ENCODE measurements around the gene CLMN.
"Not testable (repeated sequence)": the region's sequence is repeated elsewhere in the genome, so short reads cannot be mapped to it uniquely, and the experiment has no call there.

CLMN gene

DNA sequence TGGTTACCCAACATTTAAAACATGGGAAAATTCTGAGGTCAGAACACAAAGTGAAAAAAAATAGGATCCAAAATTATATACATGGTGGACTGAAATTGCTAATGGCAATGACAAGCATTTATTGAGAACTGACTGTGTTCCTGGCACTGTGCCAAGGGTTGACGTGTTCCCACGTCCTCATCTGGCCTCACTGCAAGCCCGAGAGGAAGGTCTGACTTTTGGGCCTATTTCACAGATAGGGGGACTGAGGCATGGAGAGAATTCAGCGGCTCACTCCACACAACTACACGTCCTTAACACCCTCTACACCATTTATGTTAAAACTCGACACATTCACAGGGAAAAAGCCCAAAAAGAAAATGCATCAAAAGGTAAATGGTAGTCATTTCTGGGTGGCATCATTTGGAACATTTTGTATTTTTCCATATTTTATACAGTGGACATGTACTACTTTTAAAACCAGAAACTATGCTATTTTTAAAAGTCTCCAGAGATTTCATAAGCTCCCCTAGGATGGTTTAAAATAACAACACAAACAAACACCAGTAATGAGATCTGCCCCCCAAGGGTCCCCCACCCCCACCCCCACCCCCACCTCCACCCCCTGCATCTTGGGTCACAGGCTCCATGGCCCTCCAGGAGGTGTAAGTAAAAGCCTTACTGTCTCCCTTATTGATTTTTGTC lies 27.7 kb downstream of the CLMN start:
- intact Hi-C loops (cut with DNase I): no loop called here
- DNase-seq: peak in 7 of 10 donors; percentile 54 to 94 (median 67)

GRCh38 chr14:95290871-95291431 lies 28.8 kb downstream of the CLMN start:
- DNase-seq: peak in 4 of 10 donors; percentile 31 to 86 (median 63)
- intact Hi-C loops (cut with DNase I): no loop called here

DNA sequence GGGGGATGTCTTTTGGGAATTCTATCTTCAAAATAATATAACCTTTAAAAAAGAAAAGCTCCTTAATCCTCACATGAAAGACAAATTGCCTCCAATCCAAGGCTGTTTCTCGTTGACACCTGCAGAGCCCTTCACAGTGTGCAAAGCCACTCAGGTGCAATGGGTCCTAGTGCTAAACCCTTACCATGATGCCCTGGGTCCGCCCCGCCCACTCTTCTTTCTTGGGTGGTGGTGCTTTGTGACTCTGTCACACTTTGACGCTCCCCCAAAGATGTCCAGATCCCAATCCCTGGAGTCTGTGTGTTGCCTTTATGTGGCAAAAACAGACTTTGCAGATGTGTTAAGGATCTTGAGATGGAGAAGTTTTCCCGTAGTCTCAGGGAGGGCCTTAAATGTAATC lies 29.7 kb downstream of the CLMN start:
- peak in 1 of 10 donors; percentile 22 for DNase-seq
- intact Hi-C loops (cut with DNase I): no loop called here

DNA sequence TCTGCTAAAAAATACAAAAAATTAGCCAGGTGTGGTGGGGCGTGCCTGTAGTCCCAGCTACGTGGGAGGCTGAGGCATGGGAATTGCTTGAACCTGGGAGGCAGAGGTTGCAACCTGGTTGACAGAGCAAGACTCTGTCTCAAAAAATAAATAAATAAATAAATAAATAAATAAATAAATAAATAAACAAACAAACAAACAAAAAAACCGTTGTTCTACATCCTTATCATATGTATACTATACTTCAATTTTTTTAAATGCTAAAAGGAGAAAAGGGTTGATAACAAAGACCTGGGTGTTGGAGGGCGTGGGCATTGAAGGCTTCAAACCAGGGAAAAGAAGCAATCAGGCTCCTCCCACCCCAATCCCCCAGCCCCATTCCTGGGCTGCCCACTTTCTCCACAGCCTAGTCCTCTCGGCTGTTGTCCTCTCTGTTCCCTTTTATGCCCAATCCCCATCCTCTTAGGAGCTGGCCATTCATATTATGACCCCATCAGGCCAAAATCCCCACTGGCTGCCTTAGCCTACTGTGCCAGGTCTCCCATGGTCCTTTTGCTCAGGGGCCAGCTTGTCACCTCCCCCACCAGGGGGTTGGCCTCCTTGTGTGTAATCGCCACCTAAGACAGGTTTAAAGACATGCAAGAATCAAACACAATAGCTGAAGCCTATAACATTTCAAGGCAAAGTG lies 30.2 kb downstream of the CLMN start:
- peak in 1 of 10 donors; percentile 28 for DNase-seq
- intact Hi-C loops (cut with DNase I): no loop called here

DNA sequence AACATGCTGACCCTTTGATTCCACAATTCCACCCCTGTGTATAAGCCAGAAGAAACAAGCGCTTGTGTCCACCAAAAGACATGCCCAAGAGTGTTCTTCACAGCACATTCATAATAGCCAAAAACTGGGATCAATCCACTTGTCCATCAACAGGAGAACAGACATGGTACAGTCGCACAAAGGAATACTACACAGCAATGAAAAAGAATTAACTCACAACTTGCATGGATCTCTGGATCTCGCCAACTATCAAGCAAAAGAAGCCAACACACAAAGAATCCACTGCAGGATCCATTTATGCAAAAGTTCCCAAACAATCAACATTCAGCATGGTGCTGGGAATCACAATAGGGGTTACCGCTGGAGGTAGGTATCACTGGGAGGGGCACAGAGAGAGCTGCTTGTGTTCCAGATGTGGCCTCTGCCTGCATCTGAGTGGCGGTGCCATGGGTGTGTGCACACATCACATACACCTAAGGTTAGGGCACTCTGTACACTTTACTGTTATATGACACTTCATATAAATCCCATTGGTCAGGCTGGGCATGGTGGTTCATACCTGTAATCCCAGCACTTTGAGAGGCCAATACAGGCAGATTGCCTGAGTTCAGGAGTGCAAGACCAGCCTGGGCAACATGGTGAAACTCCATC lies 30.9 kb downstream of the CLMN start:
- intact Hi-C loops (cut with DNase I): no loop called here
- no peak for DNase-seq

DNA sequence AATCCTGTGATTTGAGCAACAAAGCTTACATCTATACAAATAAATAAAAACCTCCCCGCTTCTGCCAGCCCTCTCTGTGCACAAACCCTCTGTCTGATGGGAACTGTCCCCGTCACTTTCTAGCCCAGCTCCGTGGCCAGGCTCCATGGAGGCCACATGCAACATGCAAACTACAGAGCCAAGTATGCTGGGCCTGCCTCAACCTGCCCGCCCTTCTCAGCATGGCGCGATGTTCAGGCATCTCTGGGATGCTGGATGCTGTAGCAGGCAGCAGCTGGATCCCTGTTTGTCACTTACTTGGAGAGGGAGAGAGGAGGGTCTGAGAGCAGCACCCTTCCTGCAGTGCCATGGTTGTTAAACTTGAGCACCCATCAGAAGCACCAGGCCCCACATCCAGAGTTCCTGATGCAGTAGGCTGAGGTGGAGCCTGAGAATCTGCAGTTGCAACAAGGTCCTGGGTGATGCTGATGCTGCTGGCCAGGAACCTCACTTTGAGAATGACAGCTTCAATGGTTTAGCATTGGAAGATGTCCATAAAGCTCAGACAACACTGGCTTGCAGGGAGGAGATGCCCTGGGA lies 32.4 kb downstream of the CLMN start:
- DNase-seq: no peak
- intact Hi-C loops (cut with DNase I): no loop called here

- intact Hi-C loops (cut with DNase I): no loop called here
- DNase-seq: no peak
Observed at GRCh38 chr14:95286645-95287044, 33.1 kb downstream of the CLMN start.

- no peak for DNase-seq
- intact Hi-C loops (cut with DNase I): no loop called here
Observed at GRCh38 chr14:95285566-95285965, 34.1 kb downstream of the CLMN start.

DNA sequence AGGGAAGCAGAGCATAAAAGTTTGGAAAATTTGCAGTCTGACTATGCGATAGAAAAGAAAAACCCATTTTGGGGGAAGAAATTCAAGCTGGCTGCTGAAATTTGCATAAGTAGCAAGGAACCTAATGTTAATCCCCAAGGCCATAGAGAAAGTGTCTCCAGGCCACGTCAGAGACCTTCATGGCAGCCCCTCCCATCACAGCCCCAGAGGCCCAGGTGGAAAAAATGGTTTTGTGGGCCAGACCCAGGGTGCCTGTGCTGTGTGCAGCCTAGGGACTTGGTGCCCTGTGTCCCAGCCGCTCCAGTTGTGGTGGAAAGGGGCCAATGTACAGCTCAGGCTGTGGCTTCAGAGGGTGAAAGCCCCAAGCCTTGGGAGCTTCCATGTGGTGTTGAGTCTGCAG lies 35.9 kb downstream of the CLMN start:
- intact Hi-C loops (cut with DNase I): not testable (repeated sequence)

GRCh38 chr14:95282986-95283380 lies 36.7 kb downstream of the CLMN start:
- intact Hi-C loops (cut with DNase I); DNase-seq: not testable (repeated sequence)

More for the DNA sequence above, 35.9 kb downstream of the CLMN start:
- DNase-seq: not testable (repeated sequence)

DNA sequence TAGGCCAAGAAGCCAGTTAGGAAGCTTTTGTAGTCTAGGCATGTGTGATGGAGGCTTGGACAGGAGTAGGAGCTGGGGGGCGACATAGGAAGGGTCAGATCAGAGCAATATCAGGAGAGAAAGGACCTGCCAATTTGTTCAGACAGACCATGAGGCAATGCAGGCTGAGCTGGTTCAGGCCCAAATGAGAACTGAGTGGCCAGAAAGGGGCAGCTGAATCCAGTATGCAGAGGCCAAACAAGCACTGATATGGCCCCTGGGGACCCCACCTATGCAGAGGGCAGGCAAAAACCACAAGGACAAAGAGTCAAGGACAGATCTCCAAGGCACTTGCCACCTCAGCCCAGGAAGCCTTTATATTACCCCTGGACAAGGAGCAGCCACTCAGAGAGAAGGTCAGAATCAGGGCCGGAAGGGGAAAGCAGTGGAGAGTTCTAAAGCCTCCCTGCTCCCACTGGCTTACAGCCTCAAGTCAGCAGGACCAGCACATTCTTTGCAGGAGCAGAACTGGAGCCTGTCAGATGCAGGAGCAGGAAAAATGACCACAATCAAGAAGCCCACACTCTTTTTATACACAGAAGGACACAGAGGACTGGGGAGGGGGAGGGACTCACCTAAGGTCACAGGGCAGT lies 37.2 kb downstream of the CLMN start:
- intact Hi-C loops (cut with DNase I): no loop called here
- DNase-seq: peak in 1 of 10 donors; percentile 56

DNA sequence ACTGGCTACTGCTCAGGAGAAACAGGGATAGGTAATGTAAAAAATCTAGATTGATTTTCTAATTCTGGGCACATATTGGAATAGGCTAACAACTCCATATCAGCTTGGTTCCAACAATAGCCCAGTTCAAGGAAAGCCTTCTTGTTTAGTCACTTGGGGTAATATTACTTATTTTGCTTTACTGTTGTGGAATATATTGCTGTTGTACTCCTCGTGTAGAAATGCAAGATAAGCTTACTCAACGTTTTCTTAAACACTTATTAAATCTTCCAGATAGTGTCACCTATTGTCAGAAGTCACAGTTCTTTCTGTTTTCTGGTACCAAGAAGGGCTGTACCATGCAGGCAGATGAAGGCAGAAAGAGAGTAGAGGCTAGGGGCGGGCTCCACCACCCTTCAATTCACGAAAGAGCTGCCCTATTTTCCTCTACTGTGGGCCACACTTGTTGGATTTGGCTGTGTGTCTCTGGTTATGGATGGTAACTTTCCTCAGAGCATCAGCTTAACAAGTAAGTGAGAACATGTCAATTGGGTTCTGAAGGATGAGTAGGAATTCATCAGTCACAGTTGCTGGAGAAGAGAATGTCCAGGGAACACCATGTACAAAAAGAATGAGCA lies 38.0 kb downstream of the CLMN start:
- DNase-seq: no peak
- intact Hi-C loops (cut with DNase I): no loop called here

- DNase-seq: no peak
- intact Hi-C loops (cut with DNase I): no loop called here
Observed at GRCh38 chr14:95275494-95275893, 44.2 kb downstream of the CLMN start.

GRCh38 chr14:95274874-95275273 lies 44.8 kb downstream of the CLMN start:
- DNase-seq: peak in 1 of 10 donors; percentile 57
- intact Hi-C loops (cut with DNase I): no loop called here

DNA sequence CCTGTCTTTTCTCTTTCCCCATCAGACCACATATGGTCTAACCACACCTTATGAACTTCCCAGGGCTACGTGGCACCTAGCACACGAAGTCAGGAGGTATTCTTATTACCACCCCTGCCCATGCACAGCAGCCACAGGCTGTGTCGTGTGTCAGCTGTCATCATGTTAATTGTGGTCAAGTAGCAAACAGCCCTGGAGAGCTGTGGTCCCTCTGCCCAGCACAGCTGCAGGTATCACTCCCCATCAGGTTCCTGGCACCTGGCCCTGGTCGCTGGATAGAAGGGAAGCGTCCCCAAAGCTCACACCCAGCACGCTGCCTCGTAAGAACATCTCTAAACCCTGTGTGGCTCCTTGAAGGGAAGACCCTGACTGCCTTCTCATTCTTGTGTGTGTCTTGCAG lies 45.4 kb downstream of the CLMN start:
- intact Hi-C loops (cut with DNase I): no loop called here
- DNase-seq: peak in 1 of 10 donors; percentile 81

GRCh38 chr14:95273001-95273978 lies 46.4 kb downstream of the CLMN start:
- peak in 1 of 10 donors; percentile 52 for DNase-seq
- intact Hi-C loops (cut with DNase I): no loop called here

DNA sequence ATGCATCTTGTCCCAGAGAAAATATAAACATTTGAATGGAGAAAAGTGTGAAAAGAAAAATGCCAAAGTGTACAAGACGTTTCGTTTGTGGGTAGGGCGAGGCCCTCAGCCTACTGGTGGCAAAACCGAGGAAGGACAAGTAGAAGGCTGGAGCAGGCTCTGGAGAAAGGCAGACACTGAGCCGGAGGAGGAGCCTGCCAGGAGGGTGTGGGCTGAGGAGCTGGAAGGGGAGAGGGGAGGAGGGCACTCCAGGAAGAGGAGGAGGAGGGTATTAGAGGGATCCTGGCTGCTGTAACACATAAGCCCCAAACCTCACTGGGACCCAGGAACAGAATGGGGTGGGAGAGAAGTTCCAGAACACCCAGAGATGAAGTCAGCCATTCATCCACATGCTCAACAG lies 47.7 kb downstream of the CLMN start:
- DNase-seq: peak in 1 of 10 donors; percentile 43

GRCh38 chr14:95270203-95270602 lies 49.5 kb downstream of the CLMN start:
- no peak for DNase-seq
- intact Hi-C loops (cut with DNase I): no loop called here

More for the DNA sequence above, 47.7 kb downstream of the CLMN start:
- intact Hi-C loops (cut with DNase I): no loop called here

GRCh38 chr14:95269493-95269892 lies 50.2 kb downstream of the CLMN start:
- no peak for DNase-seq

More at GRCh38 chr14:95269493-95269892, 50.2 kb downstream of the CLMN start:
- intact Hi-C loops (cut with DNase I): no loop called here
